Measurements from ENCODE around the gene NACAD. TPM values are rescaled to one million over a fixed set of nuclear protein-coding genes. Genes with fewer than 3 reads are reported as not detected.

NACAD gene
- total RNA-seq, 1 donor from 2014 or later, result 0.33 TPM

DNA sequence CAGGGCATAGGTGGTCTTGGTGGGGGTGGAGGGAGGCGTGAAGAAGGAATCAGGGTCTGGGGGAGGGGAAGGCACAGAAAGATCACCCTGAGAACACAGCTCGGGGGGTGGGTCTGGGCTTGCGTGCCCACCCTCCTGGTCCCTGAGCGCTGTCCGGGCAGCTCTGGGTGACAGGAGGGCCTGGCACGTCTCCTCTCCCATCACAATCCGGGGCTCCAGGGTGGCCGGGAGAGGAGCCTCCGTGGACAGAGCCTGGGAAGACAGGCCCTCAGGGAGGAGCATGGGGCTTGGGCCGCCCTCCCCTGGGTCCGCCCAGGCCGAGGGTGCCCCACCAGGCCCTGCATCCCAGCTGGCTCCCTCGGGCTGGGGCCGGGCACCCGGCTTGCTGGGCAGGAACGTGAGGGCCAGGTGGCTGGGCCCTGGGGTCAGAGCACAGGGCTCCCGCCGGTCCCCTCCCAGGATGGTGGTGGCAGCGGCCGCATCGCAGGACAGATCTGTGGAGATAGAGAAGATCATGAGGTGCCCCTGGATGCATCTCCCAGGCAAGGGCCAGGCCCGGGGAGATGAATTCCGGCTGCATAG is 3.1 kb downstream of the NACAD start:
- CTCF ChIA-PET, result no interaction called here
- Mint-ChIP-seq H3K27me3 (peaks cover 11% of the 10 kb centered on the region), H3K36me3 (ENCODE audit: low read depth) (no peaks in the 10 kb centered on the region), H3K9me3 (no peaks in the 10 kb centered on the region), H3K4me1 (peaks cover 9% of the 10 kb centered on the region), H3K4me3 (no peak overlapping the region), H3K27ac (no peak overlapping the region)
- DNase-seq (no peak), ATAC-seq (ENCODE audit: low read depth) (no peak)
- POLR2A ChIA-PET, result interaction anchor here (1.0 kb wide), 1 partner anchor 84 kb away, joined by 3 read pairs; no protein-coding TSS in a partner anchor
- TF ChIP-seq, protein P1, sequence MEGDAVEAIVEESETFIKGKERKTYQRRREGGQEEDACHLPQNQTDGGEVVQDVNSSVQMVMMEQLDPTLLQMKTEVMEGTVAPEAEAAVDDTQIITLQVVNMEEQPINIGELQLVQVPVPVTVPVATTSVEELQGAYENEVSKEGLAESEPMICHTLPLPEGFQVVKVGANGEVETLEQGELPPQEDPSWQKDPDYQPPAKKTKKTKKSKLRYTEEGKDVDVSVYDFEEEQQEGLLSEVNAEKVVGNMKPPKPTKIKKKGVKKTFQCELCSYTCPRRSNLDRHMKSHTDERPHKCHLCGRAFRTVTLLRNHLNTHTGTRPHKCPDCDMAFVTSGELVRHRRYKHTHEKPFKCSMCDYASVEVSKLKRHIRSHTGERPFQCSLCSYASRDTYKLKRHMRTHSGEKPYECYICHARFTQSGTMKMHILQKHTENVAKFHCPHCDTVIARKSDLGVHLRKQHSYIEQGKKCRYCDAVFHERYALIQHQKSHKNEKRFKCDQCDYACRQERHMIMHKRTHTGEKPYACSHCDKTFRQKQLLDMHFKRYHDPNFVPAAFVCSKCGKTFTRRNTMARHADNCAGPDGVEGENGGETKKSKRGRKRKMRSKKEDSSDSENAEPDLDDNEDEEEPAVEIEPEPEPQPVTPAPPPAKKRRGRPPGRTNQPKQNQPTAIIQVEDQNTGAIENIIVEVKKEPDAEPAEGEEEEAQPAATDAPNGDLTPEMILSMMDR (IDR thresholded peaks at IDR 0.05), result no peak
- intact Hi-C loops (cut with micrococcal nuclease), result no loop called here

DNA sequence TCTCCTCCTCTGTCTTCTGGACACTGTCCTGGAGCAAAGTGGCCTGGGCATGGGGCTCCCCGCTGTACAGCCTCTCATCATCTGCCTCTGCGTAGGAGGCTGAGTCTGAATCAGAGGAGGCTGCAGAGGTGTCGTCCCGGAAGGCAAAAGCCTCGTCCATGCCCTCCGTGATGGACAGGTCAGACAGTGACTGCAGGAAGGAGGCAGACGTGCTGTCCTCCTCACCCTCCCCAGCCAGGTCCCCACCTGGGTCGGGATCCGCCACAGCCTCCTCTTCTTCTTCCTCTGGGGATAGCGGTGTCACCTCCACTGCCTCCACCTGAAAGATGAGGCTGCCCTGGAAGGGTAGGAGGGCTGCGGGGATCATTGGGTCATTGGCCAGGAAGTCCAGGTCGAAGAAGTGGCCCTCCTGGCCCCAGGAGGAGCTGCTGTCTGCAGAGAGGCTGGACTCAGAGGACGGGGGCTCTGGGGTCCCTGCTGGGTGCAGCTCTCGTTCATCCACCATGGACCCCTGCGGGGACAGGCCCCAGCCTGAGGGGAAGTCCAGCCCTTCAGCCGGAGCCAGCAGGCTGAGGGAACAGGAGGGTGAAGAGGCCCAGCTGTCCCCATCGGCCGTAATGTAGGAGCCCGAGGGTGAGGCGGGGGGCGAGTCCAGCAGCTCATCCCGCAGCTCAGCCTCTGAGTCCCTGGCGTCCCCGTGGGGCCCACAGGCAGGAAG is 3.7 kb downstream of the NACAD start:
- no peak for DNase-seq
- TF ChIP-seq, protein P1 (IDR thresholded peaks at IDR 0.05), result no peak
- peaks cover 9% of the 10 kb centered on the region for H3K4me1 Mint-ChIP-seq

DNA sequence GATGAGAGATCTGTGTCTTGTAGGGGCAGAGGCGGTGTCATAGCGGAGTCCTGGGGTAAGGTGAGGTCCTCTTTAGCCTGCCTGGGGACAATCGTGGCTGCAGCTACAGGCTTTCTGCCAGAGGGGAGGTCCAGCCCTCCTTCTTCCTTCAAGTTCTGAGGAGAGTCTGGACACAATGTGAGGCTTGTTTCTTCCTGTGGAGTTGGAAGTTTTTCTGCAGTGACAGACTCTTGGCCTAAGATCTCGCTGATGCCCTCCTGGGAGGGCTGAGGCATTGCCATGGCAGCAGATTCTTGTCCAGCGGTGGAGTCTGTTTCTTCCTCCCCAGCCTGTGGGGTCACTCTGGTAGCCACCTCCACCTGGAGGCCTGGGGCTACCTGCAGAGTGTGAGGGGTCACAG is 4.4 kb downstream of the NACAD start:
- intact Hi-C loops (cut with micrococcal nuclease), result no loop called here
- peaks cover 4% of the 10 kb centered on the region for H3K27me3 Mint-ChIP-seq
- H3K27ac Mint-ChIP-seq, result no peak overlapping the region
- peaks cover 5% of the 10 kb centered on the region for H3K4me1 Mint-ChIP-seq
- no peak overlapping the region for H3K4me3 Mint-ChIP-seq
- ChIA-PET CTCF (no interaction called here), POLR2A (no interaction called here)
- no peaks in the 10 kb centered on the region for H3K36me3 Mint-ChIP-seq (ENCODE audit: low read depth)
- DNase-seq (no peak), ATAC-seq (ENCODE audit: low read depth) (no peak)
- no peaks in the 10 kb centered on the region for H3K9me3 Mint-ChIP-seq
- TF ChIP-seq, protein P1 (IDR thresholded peaks at IDR 0.05), result no peak

More for the DNA sequence above, 3.7 kb downstream of the NACAD start:
- no peaks in the 10 kb centered on the region for H3K9me3 Mint-ChIP-seq
- no peaks in the 10 kb centered on the region for H3K36me3 Mint-ChIP-seq (ENCODE audit: low read depth)
- ATAC-seq (ENCODE audit: low read depth), result no peak
- H3K27ac Mint-ChIP-seq, result no peak overlapping the region
- ChIA-PET POLR2A (interaction anchor here (1.0 kb wide), 1 partner anchor 83 kb away, joined by 3 read pairs; no protein-coding TSS in a partner anchor), CTCF (no interaction called here)
- peaks cover 9% of the 10 kb centered on the region for H3K27me3 Mint-ChIP-seq
- H3K4me3 Mint-ChIP-seq, result no peak overlapping the region
- intact Hi-C loops (cut with micrococcal nuclease), result no loop called here

DNA sequence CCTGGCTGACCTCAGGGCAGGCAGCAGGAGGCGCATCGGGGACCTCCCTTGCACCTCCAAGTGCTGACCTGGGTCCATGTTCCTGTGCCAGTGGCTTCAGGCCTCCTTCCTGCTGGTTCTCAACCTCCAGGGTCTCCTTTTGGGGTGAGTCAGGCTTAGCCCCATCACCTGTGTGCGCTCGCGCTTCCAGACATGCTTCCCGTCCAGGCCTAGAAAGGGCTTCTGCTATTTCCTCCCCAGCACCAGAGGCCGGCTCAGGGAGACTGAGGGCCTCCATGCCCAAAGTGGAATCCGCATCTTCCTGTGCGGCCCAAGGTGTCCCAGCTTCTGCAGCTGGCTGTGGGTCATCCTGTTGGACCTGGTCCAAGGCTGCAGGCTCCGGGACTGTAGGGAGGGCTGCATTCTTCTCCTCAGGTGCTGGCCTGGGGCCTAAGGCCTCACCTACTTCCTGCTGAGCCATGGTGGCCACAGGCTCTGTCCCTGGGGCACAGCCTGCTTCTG is 5.9 kb downstream of the NACAD start:
- Mint-ChIP-seq H3K27me3 (peaks cover under 1% of the 10 kb centered on the region), H3K4me3 (no peak overlapping the region), H3K4me1 (no peaks in the 10 kb centered on the region), H3K27ac (no peak overlapping the region), H3K9me3 (no peaks in the 10 kb centered on the region), H3K36me3 (ENCODE audit: low read depth) (peaks cover under 1% of the 10 kb centered on the region)
- ChIA-PET POLR2A (no interaction called here), CTCF (no interaction called here)
- DNase-seq, result no peak
- TF ChIP-seq, protein P1 (IDR thresholded peaks at IDR 0.05), result no peak
- no peak for ATAC-seq (ENCODE audit: low read depth)
- intact Hi-C loops (cut with micrococcal nuclease), result no loop called here

DNA sequence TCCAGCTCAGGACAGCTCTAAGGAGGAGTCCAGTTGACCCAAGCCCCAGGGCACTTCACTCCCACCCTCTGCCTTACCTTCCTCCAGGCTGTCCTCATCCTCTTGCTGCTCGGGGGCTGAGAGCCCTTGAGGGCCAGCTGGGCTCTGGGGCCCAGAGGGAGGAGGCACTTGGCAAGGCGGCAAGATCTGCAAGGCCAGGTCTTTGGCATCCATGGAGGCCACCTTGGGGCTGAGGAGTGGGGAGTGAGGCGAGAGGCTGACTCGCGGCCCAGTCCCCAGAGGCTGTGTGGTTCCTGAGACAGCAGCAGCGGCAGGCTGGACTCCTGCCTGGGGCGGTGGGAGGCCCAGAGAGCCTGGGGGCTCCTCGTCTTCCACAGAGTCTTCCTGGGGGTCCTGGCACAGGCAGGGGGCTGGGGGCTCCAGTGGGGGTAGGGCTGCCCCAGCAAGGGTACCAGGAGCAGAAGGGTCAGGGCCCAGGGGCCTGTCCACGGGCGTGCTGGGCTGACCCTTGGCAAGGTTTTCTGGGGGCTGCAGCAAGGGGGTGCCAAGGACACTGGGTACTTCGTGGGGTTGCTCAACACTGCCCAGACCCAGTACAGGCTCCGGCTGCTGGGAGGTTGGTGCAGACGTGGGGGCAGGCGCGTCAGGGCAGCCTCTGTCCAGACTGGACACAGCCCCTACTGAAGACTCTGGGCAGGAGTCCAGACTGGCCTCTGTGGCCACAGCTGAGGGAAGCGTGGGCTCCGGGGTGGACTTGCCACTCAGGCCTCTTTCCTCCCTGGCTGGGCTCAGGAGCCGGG is 6.5 kb downstream of the NACAD start:
- Mint-ChIP-seq H3K4me1 (no peaks in the 10 kb centered on the region), H3K9me3 (no peaks in the 10 kb centered on the region), H3K27ac (no peak overlapping the region), H3K36me3 (ENCODE audit: low read depth) (peaks cover 3% of the 10 kb centered on the region), H3K27me3 (no peaks in the 10 kb centered on the region), H3K4me3 (no peak overlapping the region)
- ATAC-seq (ENCODE audit: low read depth) (no peak), DNase-seq (no peak)
- ChIA-PET POLR2A (no interaction called here), CTCF (no interaction called here)
- intact Hi-C loops (cut with micrococcal nuclease), result no loop called here
- TF ChIP-seq, protein P1 (IDR thresholded peaks at IDR 0.05), result no peak
